Transverse colon (tissue), 4 donors: ENCODE results near the gene ARFGAP2.

Experiments used
- CTCF ChIP-seq, 5 experiments: fragments of 200-600 bp in 3 of 5; fragments of 450-650 bp in 2 of 5; sonication (generic) in 3 of 5; IDR thresholded peaks; 1 replicate in 2 of 5; 2 replicates in 3 of 5; pipeline ENCODE4 v1.5.1; 2016 to 2017; ENCODE audit warnings: antibody characterized with exemption in 5 of 5, inconsistent platforms in 3 of 5, mild to moderate bottlenecking in 2 of 5, moderate library complexity in 1 of 5
- EP300 ChIP-seq: sonication (generic); formaldehyde crosslinking; IDR thresholded peaks from one replicate; pipeline ENCODE4 v1.6.1; 2017; ENCODE audit warnings: antibody characterized with exemption, low read depth
- POLR2A ChIP-seq: fragments of 450-650 bp; IDR thresholded peaks from one replicate; pipeline ENCODE4 v1.6.1; 2016; ENCODE audit warnings: antibody characterized with exemption, mild to moderate bottlenecking, moderate library complexity
- POLR2AphosphoS5 ChIP-seq, 3 donors: sonication (generic); formaldehyde crosslinking; IDR thresholded peaks; one replicate each; pipeline ENCODE4 v1.6.1; 2016; ENCODE audit warnings: antibody characterized with exemption in 3 of 3

- TF ChIP-seq CTCF (IDR thresholded peaks at IDR 0.05) = peak; percentile 29 to 55 (median 49)
- TF ChIP-seq POLR2A = no peak
- TF ChIP-seq POLR2AphosphoS5 (IDR thresholded peaks at IDR 0.05) = no peak
- no peak for TF ChIP-seq EP300
Measured at GRCh38 chr11:47179655-47179991, 2.9 kb upstream of the ARFGAP2 start.
